Testis (tissue), 3 donors: Measurements from ENCODE around the gene TSEN2. TPM values are rescaled to one million over a fixed set of nuclear protein-coding genes. Genes with fewer than 3 reads are reported as not detected.
A peak's percentile ranks its signal among the peaks of the same experiment; 100 is the strongest.

Source experiments
- DNase-seq: peaks from one replicate; pipeline ENCODE4 v3.0.0-alpha.2; 2019
- H3K27ac ChIP-seq, 2 donors: fragments of 200-600 bp; sonication (generic); one replicate each; pipeline ENCODE4 v1.5.1; 2019
- H3K27me3 ChIP-seq: fragments of 200-600 bp; sonication (generic); one replicate; pipeline ENCODE4 v1.5.1; 2019
- H3K36me3 ChIP-seq: fragments of 200-600 bp; sonication (generic); one replicate; pipeline ENCODE4 v1.5.1; 2017; ENCODE audit warnings: low read depth; ENCODE audit errors: missing control alignments
- H3K4me1 ChIP-seq: fragments of 200-600 bp; sonication (generic); one replicate; pipeline ENCODE4 v1.5.1; 2019
- H3K4me3 ChIP-seq, 2 donors: fragments of 200-600 bp; sonication (generic); one replicate each; pipeline ENCODE4 v1.5.1; 2017 to 2019
- H3K9me3 ChIP-seq: fragments of 200-600 bp; sonication (generic); one replicate; pipeline ENCODE4 v1.5.1; 2017
- CTCF ChIP-seq, 3 experiments: fragments of 450-650 bp in 2 of 3; fragments of 200-600 bp in 1 of 3; sonication (generic) in 1 of 3; IDR thresholded peaks; one replicate each; pipeline ENCODE4 v1.5.1; 2016 to 2019; ENCODE audit warnings: antibody characterized with exemption in 3 of 3, mild to moderate bottlenecking in 2 of 3, moderate library complexity in 1 of 3
- POLR2A ChIP-seq: fragments of 450-650 bp; IDR thresholded peaks from one replicate; pipeline ENCODE4 v1.6.1; 2017; ENCODE audit warnings: antibody characterized with exemption, mild to moderate bottlenecking, moderate library complexity
- WGBS, 2 donors: methylation state at CpG; one replicate each; pipeline ENCODE4 v1.1.5; 2018; 5-methylcytosine and 5-hydroxymethylcytosine counted together
- intact Hi-C: fragments of 100-400 bp; cut with DNase I; formaldehyde crosslinking; loops from one replicate; pipeline ENCODE4 v1.15.1; 2023; ENCODE audit warnings: low total_unique reads
- polyA plus RNA-seq: library from polyadenylated mRNA; stranded (reverse); fragments of 350-450 nt; fragmentation: Illumina TruSeq; extraction: RNeasy Lipid Tissue Mini Kit (QIAGEN cat#74804); gene quantifications from one replicate; pipeline ENCODE4 v1.2.3, GENCODE V29; 2014; ENCODE audit warnings: low read depth, low replicate concordance; ENCODE audit not compliant: insufficient read depth
- total RNA-seq, 2 donors: library from RNA; depleted of rRNA; stranded (reverse); fragments of >200 nt; gene quantifications; one replicate each; pipeline ENCODE4 v1.2.3, GENCODE V29; 2016

TSEN2 gene
- total and polyA plus RNA-seq, 3 donors from 2014 or later, result 17.0 to 26.8 (median 25.3) TPM

- Histone ChIP-seq H3K27ac (no peak overlapping the region), H3K36me3 (no peaks in the 10 kb centered on the region), H3K4me1 (no peaks in the 10 kb centered on the region), H3K27me3 (no peaks in the 10 kb centered on the region), H3K9me3 (no peaks in the 10 kb centered on the region), H3K4me3 (no peak overlapping the region)
- 65 to 71% methylated on average over 7 of the region's 7 CpGs for WGBS, 2 donors
- DNase-seq, result no peak
- intact Hi-C loops, result no loop called here
- TF ChIP-seq POLR2A (no peak), CTCF (IDR thresholded peaks at IDR 0.05) (no peak)
These were observed 65.9 kb downstream of the TSEN2 start for GRCh38 chr3:12549971-12550760.

DNA sequence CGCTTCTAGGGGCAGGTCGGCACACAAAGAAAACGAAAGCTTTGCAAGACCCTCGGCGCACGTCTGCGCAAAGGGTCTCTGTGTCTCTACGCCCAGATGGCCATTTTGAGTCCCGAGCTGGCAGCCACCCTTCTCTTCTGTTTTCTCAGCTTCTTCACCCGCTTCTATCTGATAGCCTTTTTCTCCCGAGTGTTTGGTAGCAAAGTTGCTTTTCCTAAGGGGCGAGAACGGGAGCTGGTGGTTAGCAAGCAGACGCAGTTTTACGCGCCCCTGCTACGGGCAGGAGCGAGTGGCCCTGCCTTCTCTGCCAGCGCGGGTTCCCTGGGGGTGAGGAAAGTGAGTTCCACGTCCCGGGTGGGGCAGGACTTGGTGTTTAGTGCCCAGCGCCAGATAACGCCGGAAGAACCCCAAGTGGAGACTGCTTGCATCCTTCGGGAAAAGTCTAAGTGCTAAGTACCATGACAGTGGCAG lies 69.7 kb downstream of the TSEN2 start:
- Histone ChIP-seq H3K4me1 (peaks cover 11% of the 10 kb centered on the region), H3K9me3 (no peaks in the 10 kb centered on the region), H3K27me3 (no peaks in the 10 kb centered on the region), H3K36me3 (no peaks in the 10 kb centered on the region), H3K27ac (no peak overlapping the region), H3K4me3 (peak overlapping the region; percentile 17 to 54)
- intact Hi-C loops, result no loop called here
- 5% methylated on average over 19 to 26 of the region's 26 CpGs for WGBS, 2 donors
- TF ChIP-seq CTCF (IDR thresholded peaks at IDR 0.05), result no peak
- TF ChIP-seq POLR2A, result no peak
- DNase-seq, result peak; percentile 32

- TF ChIP-seq POLR2A (no peak), CTCF (IDR thresholded peaks at IDR 0.05) (no peak)
- WGBS, 2 donors, result 1% methylated on average over 8 of the region's 8 CpGs
- Histone ChIP-seq H3K9me3 (no peaks in the 10 kb centered on the region), H3K36me3 (no peaks in the 10 kb centered on the region), H3K27ac (peak overlapping the region in 1 of 2 donors; percentile 95), H3K27me3 (no peaks in the 10 kb centered on the region), H3K4me3 (peak overlapping the region; percentile 82 to 97), H3K4me1 (peaks cover 15% of the 10 kb centered on the region)
- intact Hi-C loops, result no loop called here
- no peak for DNase-seq
These were observed 72.0 kb downstream of the TSEN2 start for GRCh38 chr3:12556314-12556689.

DNA sequence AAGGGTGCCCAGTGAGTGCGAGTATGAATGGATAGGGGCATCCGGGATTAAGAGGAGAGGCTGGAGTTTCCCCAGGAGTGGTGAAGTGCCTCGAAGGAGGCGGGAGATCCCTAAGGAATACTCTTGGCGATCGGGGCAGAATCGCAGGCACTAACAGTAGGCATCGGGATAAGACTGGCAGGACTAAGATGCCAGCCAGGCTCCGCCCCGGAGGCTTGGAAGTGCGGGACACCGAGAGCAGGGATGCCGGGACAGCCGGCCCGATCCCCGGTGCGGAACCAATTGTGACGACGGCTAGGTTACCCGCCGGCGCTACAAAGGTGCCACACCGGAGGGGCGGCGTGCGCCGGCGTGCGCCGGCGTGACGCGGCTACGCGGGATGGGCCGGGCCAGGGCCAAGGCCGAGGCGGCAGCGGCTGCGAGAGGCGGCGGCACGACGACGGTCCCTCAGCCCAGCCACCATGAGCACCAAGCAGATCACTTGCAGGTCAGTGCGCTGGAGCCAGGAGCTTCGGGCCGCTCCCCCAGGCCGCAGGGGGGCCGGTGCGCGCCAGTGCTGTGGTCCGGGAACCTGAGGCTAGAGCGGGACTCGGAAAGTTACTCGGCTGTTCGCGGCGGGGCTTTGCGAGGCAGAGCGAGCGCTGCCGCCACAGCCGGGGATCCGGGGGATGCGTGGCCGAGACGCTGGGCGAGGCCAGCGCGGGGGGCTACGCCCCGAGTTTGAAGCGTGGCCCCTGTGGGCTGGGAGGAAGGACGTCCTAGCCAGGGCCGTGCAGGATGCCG lies 72.6 kb downstream of the TSEN2 start, which contains the start of gene MKRN2:
TSS of gene MKRN2 (plus strand) at position 398 of the 783 bp plus-strand sequence. CDS start at position 462, 64 bp downstream.
- TF ChIP-seq POLR2A (peak; percentile 92), CTCF (IDR thresholded peaks at IDR 0.05) (no peak)
- Histone ChIP-seq H3K4me1 (peaks cover 15% of the 10 kb centered on the region), H3K9me3 (no peaks in the 10 kb centered on the region), H3K27me3 (no peaks in the 10 kb centered on the region), H3K27ac (peak within 1 kb of the TSS; percentile 88 to 95), H3K4me3 (peak within 1 kb of the TSS; percentile 82 to 97), H3K36me3 (no peaks in the 10 kb centered on the region)
- 0% methylated on average over 15 to 76 of the region's 77 CpGs for WGBS, 2 donors
- DNase-seq, result peak; percentile 84
- intact Hi-C loops, result no loop called here
